Stimulated activated CD8-positive, alpha-beta memory T cell treated with anti-CD3 and anti-CD28 coated beads, Interleukin-2, amount 100 ng/mL, for 1 hour (primary cell): ENCODE data around the gene CADM4.
"Not testable (repeated sequence)": the region's sequence is repeated elsewhere in the genome, so short reads cannot be mapped to it uniquely, and the experiment has no call there.

ENCODE experiments used
- DNase-seq, 2 donors: peaks; one replicate each; pipeline ENCODE4 v3.0.0-alpha.2; 2020; ENCODE audit warnings: low read depth in 2 of 2

CADM4 gene

DNA sequence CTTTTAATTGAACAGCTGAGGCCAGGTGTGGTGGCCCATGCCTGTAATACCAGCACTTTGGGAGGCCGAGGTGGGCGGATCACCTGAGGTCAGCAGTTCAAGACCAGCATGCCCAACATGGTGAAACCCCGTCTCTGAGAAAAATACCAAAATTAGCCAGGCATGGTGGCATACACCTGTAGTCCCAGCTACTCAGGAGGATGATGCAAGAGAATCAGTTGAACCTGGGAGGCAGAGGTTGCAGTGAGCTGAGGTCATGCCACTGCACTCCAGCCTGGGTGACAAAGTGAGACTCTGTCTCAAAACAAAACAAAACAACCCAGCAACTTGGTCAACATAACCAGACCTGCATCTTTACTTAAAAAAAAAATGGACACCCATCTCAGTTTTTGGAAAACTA, 52.6 kb downstream of the CADM4 start:
- DNase-seq: not testable (repeated sequence)

DNA sequence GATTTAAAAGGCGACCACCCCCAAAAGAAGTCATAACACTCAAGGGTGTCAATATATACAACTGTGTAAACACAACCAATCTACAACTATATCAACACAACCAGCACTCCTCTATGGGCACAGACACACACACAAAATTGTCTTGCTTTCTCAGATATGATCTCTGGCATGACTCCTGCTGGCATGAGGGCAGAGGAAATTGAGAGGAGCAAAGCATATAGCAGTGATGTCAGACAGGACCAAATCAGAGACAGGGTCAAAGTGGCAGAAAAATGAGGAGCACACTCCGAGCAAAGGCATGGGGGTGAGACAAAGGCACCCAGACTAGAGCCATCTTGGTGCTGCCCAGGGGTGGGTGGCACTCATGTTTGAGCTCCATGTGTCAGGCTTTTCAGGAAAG, 53.3 kb downstream of the CADM4 start:
- no peak for DNase-seq

DNA sequence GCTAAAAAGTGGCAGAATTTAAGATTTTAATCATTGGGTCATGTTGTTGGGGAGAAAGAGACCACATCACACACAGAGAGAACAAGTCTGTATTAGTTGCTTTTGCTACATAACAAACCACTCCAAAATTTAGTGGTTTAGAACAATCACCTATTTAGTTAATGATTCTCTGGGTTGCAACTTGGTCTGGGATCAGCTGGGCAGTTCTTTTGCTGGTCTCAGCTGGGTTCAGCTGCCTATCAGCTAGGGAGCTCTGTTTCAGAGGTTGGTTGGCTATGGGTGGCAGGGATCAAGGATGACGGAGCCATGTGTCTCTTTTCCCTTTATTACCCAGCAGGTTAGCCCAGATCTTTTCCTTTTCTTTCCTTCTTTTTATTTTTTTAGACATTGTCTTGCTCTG, 55.2 kb downstream of the CADM4 start:
- no peak for DNase-seq

- DNase-seq: no peak
These were observed 57.2 kb downstream of the CADM4 start for GRCh38 chr19:43582495-43582894.

DNA sequence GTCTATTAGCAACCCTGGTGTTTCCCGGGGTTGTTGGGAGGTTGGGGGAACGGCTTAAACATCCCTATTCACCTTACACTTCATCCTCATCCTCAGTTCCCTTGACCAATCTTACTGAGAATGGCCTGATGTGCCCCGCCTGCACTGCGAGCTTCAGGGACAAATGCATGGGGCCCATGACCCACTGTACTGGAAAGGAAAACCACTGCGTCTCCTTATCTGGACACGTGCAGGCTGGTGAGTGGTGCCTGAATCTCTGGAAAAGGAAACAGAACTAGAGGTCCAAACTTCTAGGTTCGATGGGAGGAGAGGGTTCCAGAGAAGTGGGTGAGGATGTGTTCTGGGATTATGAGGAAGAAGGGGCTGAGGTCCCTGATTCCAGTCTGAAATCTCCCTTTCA, 58.2 kb downstream of the CADM4 start:
- no peak for DNase-seq

DNA sequence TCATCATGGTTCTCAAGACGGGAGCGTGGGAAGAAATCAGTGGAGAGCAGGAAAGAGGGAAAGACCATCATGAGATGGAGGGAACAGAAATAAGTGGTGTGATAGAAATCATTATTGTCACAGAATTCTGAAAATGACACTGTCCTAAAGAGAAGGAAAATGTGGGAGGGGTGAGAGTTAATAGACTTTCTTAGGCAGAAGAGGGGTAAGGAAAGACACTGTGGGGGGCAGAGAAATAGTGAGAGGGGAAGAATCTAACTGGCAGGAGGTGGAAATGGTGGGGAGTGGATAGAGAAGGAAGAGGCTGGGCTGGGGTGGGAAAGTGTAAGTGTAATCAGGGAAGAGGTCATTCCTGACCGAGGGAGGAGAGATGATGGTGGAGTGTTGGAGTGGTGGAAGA, 60.9 kb downstream of the CADM4 start:
- no peak for DNase-seq

DNA sequence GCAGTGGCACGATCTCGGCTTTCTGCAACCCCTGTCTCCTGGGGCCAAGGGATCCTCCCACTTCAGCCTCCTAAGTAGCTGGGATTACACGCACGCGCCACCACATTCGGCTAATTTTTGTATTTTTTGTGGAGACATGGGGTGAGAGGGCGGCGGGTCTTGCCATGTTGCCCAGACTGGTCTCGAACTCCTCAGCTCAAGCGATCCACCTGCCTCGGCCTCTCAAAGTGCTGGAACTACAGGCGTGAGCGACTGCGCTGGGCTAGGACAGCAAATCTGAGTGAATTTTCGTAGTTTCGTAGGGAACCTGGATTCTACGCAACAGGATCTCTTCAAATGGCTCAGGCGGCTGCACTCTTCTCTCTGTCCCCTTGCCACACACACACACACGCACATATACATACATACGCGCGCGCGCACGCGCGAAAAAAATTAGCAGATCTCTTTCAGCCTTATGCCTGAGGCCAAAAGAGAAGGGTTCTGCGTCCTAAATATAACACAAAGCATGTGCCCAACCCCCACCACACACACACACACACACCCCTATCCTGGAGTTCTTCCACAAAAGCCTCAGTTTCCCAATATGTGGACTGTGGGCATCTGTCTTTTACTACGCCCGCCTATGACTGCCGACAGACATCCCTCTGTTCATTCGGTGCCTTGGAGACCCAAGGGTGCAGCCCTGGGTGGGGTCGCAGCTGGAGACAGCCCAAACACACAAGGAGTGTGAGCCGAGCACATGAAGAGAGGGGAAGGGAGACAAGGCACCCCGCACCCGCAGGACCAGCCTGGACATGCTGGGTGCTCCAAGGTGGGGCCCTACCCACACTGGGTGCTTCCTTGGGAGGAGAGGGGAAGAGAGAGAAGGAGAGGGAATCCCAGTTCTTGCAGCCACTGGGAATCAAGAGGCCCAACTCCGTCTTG, 63.4 kb downstream of the CADM4 start:
- DNase-seq: no peak

GRCh38 chr19:43575156-43575950, 64.3 kb downstream of the CADM4 start, which contains the start of the genes PINLYP and XRCC1:
TSS of gene PINLYP (plus strand) at chr19:43575801. CDS start at chr19:43577192, 1,391 bp downstream.
TSS of gene XRCC1 (minus strand) at chr19:43575527. CDS start at chr19:43575458, 69 bp downstream.
- DNase-seq: peak; percentile 89 to 94

DNA sequence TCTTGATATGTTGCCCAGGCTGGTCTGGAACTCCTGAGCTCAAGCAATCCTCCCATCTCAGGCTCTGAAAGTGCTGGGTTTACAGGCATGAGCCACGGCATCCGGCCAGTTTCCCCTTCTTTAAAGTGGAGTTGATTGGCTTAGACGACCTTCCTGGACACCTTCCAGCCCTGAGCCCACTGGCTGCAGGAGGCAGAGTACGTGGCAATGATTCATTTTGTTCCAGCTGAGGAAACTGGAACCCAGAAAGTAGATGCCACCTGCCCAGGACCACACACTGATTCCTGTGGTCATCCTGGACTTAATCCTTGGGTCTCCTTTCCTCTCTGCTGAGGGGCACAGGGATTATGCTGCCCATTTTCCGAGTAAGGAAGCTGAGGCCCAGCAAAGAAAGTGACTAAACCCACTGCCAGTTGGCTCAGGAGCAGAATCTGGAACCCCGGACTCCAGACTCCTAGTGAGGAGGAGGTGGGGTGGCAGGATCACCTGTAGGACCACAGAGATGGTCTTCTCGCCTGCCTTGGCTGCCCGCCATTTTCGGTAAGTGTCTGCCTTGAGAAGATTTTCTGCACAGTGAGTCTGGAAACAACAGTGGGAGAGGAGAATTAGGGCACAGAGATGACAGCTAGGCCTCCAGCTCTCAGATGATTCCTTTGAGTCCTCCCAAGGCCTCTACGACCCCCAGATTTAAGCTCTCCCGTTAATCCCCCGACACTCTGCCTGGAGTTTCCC, 65.1 kb downstream of the CADM4 start:
- no peak for DNase-seq
